ENCODE data around the gene PLEKHN1. TPM values are rescaled to one million over a fixed set of nuclear protein-coding genes. Genes with fewer than 3 reads are reported as not detected.
A peak's percentile ranks its signal among the peaks of the same experiment; 100 is the strongest.

PLEKHN1 gene
- total and polyA plus RNA-seq, 8 donors: 0.16 to 2.8 (median 0.47) TPM

- ATAC-seq (no peak), FAIRE-seq (no peak), DNase-seq (peak in 3 of 6 donors; percentile 7 to 67 (median 54))
- no peak overlapping the region for H3K4me3 ChIP-seq
- intact Hi-C loops (cut with DNase I): loop anchor here (5.0 to 10.0 kb wide), 3 partner anchors 85 to 305 kb away; partner anchors contain the start of gene SCNN1D (in 1 of the 3)
- no peaks in the 10 kb centered on the region for H3K4me1 ChIP-seq
- TF ChIP-seq, protein P1, sequence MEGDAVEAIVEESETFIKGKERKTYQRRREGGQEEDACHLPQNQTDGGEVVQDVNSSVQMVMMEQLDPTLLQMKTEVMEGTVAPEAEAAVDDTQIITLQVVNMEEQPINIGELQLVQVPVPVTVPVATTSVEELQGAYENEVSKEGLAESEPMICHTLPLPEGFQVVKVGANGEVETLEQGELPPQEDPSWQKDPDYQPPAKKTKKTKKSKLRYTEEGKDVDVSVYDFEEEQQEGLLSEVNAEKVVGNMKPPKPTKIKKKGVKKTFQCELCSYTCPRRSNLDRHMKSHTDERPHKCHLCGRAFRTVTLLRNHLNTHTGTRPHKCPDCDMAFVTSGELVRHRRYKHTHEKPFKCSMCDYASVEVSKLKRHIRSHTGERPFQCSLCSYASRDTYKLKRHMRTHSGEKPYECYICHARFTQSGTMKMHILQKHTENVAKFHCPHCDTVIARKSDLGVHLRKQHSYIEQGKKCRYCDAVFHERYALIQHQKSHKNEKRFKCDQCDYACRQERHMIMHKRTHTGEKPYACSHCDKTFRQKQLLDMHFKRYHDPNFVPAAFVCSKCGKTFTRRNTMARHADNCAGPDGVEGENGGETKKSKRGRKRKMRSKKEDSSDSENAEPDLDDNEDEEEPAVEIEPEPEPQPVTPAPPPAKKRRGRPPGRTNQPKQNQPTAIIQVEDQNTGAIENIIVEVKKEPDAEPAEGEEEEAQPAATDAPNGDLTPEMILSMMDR (IDR thresholded peaks at IDR 0.05): no peak
- no peaks in the 10 kb centered on the region for H3K36me3 ChIP-seq
- 64 to 78% methylated on average over 13 of the region's 13 CpGs for WGBS, 2 donors
- H3K27ac ChIP-seq: no peak overlapping the region
- H3K9me3 ChIP-seq: no peaks in the 10 kb centered on the region
- H3K27me3 ChIP-seq: no peaks in the 10 kb centered on the region
These were observed 13.9 kb downstream of the PLEKHN1 start for GRCh38 chr1:980137-980571.

- H3K4me1 ChIP-seq: no peaks in the 10 kb centered on the region
- H3K9me3 ChIP-seq: no peaks in the 10 kb centered on the region
- 61 to 65% methylated on average over 34 to 35 of the region's 35 CpGs for whole genome bisulfite sequencing, 2 donors
- H3K4me3 ChIP-seq: no peak overlapping the region
- TF ChIP-seq, protein P1 (IDR thresholded peaks at IDR 0.05): no peak
- no peaks in the 10 kb centered on the region for H3K36me3 ChIP-seq
- intact Hi-C loops (cut with DNase I): loop anchor here (5.0 to 10.0 kb wide), 3 partner anchors 84 to 304 kb away; partner anchors contain the start of gene SCNN1D (in 1 of the 3)
- H3K27ac ChIP-seq: no peak overlapping the region
- H3K27me3 ChIP-seq: no peaks in the 10 kb centered on the region
- FAIRE-seq (no peak), ATAC-seq (no peak), DNase-seq (peak in 3 of 6 donors; percentile 32 to 72 (median 60))
These were observed 14.5 kb downstream of the PLEKHN1 start for GRCh38 chr1:980602-981395.

- TF ChIP-seq, protein P1 (IDR thresholded peaks at IDR 0.05): no peak
- no peaks in the 10 kb centered on the region for H3K9me3 ChIP-seq
- FAIRE-seq (no peak), ATAC-seq (no peak), DNase-seq (peak in 3 of 6 donors; percentile 37 to 65 (median 53))
- no peaks in the 10 kb centered on the region for H3K27me3 ChIP-seq
- H3K36me3 ChIP-seq: no peaks in the 10 kb centered on the region
- 54 to 63% methylated on average over 21 of the region's 21 CpGs for WGBS, 2 donors
- no peak overlapping the region for H3K4me3 ChIP-seq
- intact Hi-C loops (cut with DNase I): loop anchor here (5.0 to 10.0 kb wide), 3 partner anchors 83 to 303 kb away; partner anchors contain the start of gene SCNN1D (in 1 of the 3)
- H3K27ac ChIP-seq: no peak overlapping the region
- H3K4me1 ChIP-seq: no peaks in the 10 kb centered on the region
These were observed 15.2 kb downstream of the PLEKHN1 start for GRCh38 chr1:981491-981954.

GRCh38 chr1:981955-982558 lies 15.8 kb downstream of the PLEKHN1 start, which contains the start of gene PERM1:
Gene PERM1, minus strand, starts transcription at chr1:982093. Its CDS starts 1,064 bp downstream, at chr1:981029.
- H3K27ac ChIP-seq: no peak within 1 kb of the TSS
- intact Hi-C loops (cut with DNase I): loop anchor here (2.0 to 10.0 kb wide), 4 partner anchors 81 to 303 kb away; partner anchors contain the start of gene SCNN1D (in 1 of the 3)
- H3K4me1 ChIP-seq: no peaks in the 10 kb centered on the region
- TF ChIP-seq, protein P1 (IDR thresholded peaks at IDR 0.05): no peak
- H3K36me3 ChIP-seq: no peaks in the 10 kb centered on the region
- no peaks in the 10 kb centered on the region for H3K9me3 ChIP-seq
- no peaks in the 10 kb centered on the region for H3K27me3 ChIP-seq
- ATAC-seq: no peak
- H3K4me3 ChIP-seq: no peak within 1 kb of the TSS
- FAIRE-seq: no peak
- peak in 2 of 6 donors; percentile 39 to 77 for DNase-seq
- 37 to 46% methylated on average over 24 to 28 of the region's 28 CpGs for WGBS, 2 donors
